ENCODE measurements around the gene CCNL2.
"Not testable (repeated sequence)": the region's sequence is repeated elsewhere in the genome, so short reads cannot be mapped to it uniquely, and the experiment has no call there.

CCNL2 gene

GRCh38 chr1:1415751-1416150, 16.6 kb upstream of the CCNL2 start:
- no peak for DNase-seq (ENCODE audit: low spot score)
- TF ChIP-seq CTCF (IDR thresholded peaks at IDR 0.05; ENCODE audit: extremely low read depth, missing control alignments), result no peak

DNA sequence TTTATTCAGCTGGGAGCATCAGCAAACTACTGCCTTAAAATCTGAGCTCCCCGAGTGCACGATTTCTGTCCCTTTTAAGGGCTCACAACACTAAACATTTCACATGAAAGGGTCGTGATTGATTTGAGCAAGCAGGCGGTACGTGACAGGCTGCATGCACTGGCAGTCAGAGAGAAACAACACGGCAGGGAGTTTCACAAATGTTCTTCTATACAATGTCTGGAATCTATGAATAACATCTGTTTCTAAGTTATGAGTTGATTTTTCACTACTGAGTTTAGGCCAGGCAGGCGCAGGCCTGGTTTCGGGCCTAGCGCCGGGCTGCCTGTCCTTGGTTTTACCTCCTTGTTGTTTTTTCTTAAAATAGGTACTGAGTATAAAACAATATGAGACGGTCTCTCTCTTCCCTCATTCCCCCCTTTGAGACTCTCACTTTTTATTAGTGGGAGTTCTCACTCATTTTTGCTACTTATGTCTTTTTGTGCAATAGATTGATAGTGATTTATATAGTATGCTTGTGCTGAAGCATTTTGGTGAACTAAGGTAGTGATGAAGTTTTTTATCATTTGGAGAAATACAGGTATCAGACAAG, 13.3 kb upstream of the CCNL2 start:
- DNase-seq (ENCODE audit: low spot score), result not testable (repeated sequence)

GRCh38 chr1:1411626-1412025, 12.5 kb upstream of the CCNL2 start:
- TF ChIP-seq CTCF (IDR thresholded peaks at IDR 0.05; ENCODE audit: extremely low read depth, missing control alignments), result no peak
- no peak for DNase-seq (ENCODE audit: low spot score)

- not testable (repeated sequence) for DNase-seq (ENCODE audit: low spot score)
Observed at GRCh38 chr1:1410238-1410637, 11.1 kb upstream of the CCNL2 start.

DNA sequence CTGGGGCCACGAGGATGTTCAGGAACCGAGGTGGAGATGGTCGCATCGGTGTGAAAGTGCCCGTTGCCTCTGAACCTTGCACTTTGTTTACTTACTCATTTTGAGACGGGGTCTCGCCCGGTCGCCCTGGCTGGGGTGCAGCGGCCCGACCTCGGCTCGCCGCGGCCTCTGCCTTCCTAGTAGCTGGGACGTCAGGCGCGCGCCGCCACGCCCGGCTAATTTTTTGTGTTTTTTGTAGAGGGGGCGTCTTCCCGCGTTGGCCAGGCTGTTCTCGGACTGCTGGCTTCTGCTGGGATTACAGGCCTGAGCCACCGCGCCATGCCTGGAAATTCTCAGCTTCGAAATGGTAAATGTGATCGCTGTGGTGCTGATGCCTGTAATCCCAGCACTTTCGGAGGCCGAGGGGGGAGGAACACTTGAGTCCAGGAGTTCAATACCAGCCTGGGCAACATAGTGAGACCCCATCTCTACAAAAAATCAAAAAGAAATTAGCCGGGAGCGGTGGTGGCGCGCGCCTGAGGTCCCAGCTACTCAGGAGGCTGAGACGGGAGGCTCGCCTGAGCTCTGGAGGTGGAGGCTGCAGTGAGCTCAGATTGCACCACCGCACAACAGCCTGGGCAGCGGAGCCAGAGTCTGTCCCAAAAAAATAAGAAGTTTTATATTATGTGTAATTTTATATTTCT, 8.6 kb upstream of the CCNL2 start:
- no peak for TF ChIP-seq CTCF (IDR thresholded peaks at IDR 0.05; ENCODE audit: extremely low read depth, missing control alignments)
- no peak for DNase-seq (ENCODE audit: low spot score)

- TF ChIP-seq CTCF (IDR thresholded peaks at IDR 0.05; ENCODE audit: extremely low read depth, missing control alignments), result no peak
- DNase-seq (ENCODE audit: low spot score), result peak; percentile 99
Observed at GRCh38 chr1:1406821-1407635, 7.9 kb upstream of the CCNL2 start, which contains the start of gene MRPL20. Gene MRPL20, minus strand, starts transcription at chr1:1407293. Its CDS starts 76 bp downstream, at chr1:1407217.

DNA sequence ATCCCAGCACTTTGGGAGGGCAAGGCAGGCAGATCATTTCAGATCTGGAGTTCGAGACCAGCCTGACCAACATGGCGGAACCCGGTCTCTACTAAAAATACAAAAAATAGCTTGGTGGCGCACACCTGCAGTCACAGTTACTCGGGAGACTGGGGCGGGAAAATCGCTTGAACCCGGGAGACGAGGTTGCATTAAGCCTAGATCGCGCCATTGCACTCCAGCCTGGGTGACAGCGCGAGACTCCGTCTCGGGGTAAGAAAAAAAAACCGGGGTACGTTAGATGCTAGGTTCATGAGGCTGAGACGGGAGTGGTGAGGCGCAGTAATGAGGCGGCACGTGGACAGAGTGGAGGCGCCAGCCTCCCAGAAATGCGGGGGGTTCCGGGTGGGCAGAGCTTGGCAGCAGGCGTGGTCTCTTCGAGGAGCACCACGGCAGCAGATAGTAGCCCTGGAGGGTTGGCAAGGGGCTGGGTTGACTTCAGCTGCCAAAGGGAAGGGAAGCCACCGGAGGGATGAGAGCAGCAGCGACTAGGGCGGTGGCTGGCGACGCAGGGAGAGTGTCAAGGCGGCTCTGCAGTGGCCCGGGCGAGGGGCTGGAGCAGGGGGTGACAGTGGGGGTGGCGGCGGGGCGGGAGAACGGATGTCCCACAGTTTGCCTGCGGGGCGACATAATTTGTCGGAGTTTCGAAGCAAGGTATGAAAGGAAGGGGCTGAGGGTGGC, 7.1 kb upstream of the CCNL2 start:
- DNase-seq (ENCODE audit: low spot score), result no peak
- TF ChIP-seq CTCF (IDR thresholded peaks at IDR 0.05; ENCODE audit: extremely low read depth, missing control alignments), result no peak

DNA sequence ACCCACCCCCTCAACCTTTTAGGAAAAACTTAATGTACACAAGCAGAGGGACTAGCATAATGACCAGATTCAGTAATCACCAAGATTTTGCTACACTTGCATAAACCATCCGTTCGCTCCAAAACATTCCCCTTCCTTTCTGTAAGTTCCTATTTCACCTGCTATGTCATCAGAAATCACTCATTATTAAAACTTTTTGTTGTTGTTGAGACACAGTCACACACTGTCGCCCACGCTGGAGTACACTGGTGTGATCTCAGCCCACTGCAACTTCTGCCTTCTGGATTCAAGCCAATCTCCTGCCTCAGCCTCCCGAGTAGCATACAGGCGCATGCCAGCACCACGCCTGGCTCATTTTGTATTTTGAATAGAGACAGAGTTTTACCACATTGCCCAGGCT, 4.5 kb upstream of the CCNL2 start:
- TF ChIP-seq CTCF (IDR thresholded peaks at IDR 0.05; ENCODE audit: extremely low read depth, missing control alignments), result no peak
- no peak for DNase-seq (ENCODE audit: low spot score)

DNA sequence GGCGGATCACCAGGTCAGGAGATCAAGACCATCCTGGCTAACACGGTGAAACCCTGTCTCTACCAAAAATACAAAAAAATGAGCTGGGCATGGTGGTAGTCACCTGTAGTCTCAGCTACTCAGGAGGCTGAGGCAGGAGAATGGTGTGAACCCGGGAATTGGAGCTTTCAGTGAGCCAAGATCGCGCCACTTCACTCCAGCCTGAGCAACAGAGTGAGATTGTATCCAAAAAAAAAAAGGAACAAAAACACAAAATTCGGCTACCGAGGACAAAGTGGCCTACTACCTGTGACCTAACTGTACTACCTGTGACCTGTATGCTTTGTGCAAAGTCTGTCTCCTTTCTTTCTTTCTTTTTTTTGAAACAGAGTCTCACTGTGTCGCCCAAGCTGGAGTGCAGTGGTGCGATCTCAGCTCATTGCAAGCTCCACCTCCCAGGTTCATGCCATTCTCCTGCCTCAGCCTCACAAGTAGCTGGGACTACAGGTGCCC, 3.8 kb upstream of the CCNL2 start:
- DNase-seq (ENCODE audit: low spot score), result not testable (repeated sequence)

All from GM20000 (cell line).